ENCODE measurements around the gene ARHGEF35.

DNA sequence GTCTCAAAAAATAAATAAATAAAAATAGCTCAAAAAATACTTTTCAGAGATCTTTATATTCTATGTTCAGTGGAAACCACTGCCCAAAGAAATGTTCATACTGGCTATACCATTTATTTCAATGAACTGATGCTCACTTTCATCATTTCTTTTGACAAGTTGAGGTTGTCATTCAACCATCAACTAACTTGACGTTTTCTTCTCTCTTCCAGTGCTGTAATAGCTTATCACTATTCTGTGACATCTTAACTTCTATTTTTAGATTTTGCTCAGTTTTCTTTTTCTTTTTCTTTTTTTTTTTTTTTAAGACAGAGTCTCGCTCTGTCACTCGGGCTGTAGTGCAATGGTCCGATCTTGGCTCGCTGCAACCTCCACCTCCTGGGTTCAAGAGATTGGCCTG, 21.0 kb downstream of the ARHGEF35 start:
- TF ChIP-seq CTCF (IDR thresholded peaks at IDR 0.05) (no peak), POLR2A (IDR thresholded peaks at IDR 0.05) (no peak)

All from prostate gland (tissue), 2 donors.